Measurements from ENCODE around the gene RAPGEF3.

Gene RAPGEF3

DNA sequence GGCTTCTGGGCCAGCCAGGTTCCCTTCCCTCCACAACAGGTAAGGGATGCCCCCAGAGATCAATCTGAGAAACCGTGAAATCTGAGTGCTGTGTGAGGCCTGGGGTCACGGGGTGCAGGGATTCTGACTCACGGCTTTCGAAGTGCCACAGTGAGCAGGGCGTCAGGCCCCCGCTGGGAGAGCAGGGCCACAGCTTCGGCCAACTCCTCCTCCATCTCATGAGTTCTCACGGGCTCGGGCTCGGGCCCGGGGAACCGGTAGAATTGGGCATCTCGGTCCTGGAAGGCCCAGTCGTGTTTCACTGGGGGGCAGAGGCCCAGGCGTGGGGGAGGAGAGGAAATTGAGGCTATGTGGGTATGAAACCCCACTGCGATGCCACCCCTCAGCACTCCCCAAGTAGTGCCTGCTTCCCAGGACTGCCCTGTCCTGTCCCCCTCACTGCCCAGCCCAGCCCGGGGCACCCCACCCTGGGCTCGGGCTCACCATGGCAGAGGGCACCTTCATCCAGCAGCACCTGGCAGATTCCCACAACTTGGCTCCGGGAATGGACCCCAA lies 7.7 kb downstream of the RAPGEF3 start:
- H3K36me3 Mint-ChIP-seq (ENCODE audit: low read depth) = no peaks in the 10 kb centered on the region
- peaks cover 20% of the 10 kb centered on the region for H3K4me1 Mint-ChIP-seq (ENCODE audit: low read depth)
- H3K9me3 Mint-ChIP-seq = no peaks in the 10 kb centered on the region
- no peak overlapping the region for H3K27ac Mint-ChIP-seq
- no peak for DNase-seq (ENCODE audit: low spot score)
- no peaks in the 10 kb centered on the region for H3K27me3 Mint-ChIP-seq (ENCODE audit: low read depth)
- no peak overlapping the region for H3K4me3 Mint-ChIP-seq

DNA sequence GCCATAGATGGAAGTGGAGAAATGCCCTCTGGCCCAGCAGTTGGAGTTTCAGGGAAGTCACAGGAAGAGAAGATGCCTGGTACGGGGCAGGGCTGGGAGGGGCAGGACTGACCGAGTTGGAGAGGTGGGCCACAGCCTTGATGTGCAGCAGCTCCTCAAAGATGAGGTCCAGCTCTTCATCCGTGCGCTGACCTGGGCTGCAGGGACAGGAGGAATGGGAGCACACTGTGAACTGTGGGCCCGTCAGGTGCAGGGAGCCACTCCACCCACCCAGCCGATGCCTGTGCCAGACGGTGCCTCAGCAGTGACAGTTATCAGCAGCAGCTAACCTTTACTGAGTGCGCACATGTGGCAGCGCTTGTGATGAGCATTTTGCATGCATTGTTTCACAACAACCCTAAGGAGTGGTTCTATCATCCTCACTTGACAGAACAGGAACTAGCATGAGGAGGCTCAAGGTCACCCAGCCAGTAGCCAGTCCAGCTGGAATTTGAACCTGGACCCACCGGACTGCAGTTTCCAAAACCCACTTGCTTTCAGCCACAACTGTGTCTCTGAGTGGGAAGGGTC lies 8.4 kb downstream of the RAPGEF3 start:
- no peak for DNase-seq (ENCODE audit: low spot score)
- Mint-ChIP-seq H3K27ac (no peak overlapping the region), H3K4me3 (no peak overlapping the region), H3K9me3 (no peaks in the 10 kb centered on the region), H3K27me3 (ENCODE audit: low read depth) (no peaks in the 10 kb centered on the region), H3K4me1 (ENCODE audit: low read depth) (peaks cover 13% of the 10 kb centered on the region), H3K36me3 (ENCODE audit: low read depth) (no peaks in the 10 kb centered on the region)

DNA sequence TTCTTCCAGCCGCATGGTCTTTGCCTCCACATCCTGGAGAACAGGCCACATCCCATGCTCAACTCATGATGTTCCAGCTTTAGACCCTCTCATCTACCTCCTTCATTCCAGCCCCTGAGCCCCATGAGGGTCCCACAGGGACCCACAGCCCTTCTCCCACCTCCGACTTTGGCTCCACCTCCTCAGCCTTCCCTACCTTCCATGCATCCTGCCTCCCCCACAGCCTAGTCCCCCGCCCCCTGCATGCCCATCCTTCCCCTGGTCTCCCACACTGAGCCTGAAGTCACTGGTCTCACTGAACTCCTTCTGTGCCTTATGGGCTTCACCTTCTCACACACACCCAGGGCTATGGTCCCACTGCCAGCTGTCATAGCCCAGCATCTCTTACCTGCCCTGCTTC lies 9.8 kb downstream of the RAPGEF3 start:
- no peak for DNase-seq (ENCODE audit: low spot score)
- Mint-ChIP-seq H3K9me3 (no peaks in the 10 kb centered on the region), H3K27ac (no peak overlapping the region), H3K4me1 (ENCODE audit: low read depth) (peaks cover 2% of the 10 kb centered on the region), H3K4me3 (no peak overlapping the region), H3K36me3 (ENCODE audit: low read depth) (no peaks in the 10 kb centered on the region), H3K27me3 (ENCODE audit: low read depth) (peaks cover 3% of the 10 kb centered on the region)

DNA sequence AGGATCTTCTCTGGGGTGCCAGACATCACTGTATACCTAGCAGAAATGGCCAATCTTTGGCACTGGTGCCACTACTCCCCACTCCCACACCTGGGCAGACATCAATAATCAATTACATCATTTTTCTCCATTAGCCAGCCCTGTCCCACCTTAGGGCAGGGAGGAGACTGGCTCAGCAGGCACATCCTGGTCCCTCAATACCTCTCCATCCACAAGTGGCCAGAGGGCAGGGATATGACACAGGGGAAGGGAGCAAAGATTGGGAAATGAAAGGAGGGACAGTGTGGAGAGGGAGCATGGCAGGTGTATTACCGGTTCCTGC lies 10.2 kb downstream of the RAPGEF3 start:
- DNase-seq (ENCODE audit: low spot score) = no peak
- H3K4me3 Mint-ChIP-seq = no peak overlapping the region
- no peaks in the 10 kb centered on the region for H3K36me3 Mint-ChIP-seq (ENCODE audit: low read depth)
- H3K27ac Mint-ChIP-seq = no peak overlapping the region
- H3K27me3 Mint-ChIP-seq (ENCODE audit: low read depth) = peaks cover 3% of the 10 kb centered on the region
- H3K4me1 Mint-ChIP-seq (ENCODE audit: low read depth) = no peaks in the 10 kb centered on the region
- H3K9me3 Mint-ChIP-seq = no peaks in the 10 kb centered on the region

DNA sequence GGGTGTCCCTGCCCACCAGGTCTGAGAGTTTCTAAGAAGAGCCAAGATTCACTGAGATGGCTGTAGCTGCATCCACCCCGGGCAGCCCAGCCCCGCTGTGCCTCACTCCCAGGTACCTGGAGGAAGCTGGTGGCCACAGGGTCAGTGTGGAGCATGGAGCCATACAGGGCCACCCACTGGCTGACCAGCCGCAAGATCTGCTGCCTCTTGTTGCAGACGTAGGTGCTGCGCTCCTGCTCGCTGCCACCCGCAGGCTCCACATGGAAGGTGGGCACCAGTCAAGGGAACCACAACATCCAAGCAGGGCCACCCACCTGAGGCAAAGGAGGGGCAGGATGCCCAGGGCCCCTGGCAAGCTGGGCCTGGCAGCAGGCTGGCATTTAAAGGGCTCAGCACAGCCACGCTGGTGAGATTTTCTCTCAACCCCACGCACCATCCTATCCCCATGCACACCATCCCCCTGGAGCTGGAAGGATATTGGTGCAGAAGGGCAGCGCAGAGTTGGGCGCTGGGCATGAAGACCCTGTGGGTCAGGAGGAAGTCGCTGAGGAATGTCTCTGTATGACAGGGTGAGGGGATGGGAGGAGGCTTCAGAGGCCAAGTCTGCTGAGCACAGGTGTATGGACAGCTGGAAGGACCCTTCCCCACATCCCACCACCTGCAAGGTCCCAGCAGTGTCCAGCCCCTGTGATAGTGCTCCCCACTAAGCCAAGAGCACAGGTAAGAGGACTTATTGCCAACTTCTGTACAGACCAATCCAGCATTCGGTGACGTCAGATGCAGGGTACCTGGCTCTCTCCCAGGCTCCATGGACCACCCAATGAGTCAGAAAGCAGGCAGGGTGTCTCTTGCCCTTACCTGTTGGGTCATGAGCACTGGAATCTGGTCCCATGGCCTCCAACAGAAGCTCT lies 10.8 kb downstream of the RAPGEF3 start:
- H3K4me1 Mint-ChIP-seq (ENCODE audit: low read depth) = no peaks in the 10 kb centered on the region
- no peak overlapping the region for H3K4me3 Mint-ChIP-seq
- DNase-seq (ENCODE audit: low spot score) = no peak
- H3K27ac Mint-ChIP-seq = no peak overlapping the region
- no peaks in the 10 kb centered on the region for H3K9me3 Mint-ChIP-seq
- no peaks in the 10 kb centered on the region for H3K36me3 Mint-ChIP-seq (ENCODE audit: low read depth)
- H3K27me3 Mint-ChIP-seq (ENCODE audit: low read depth) = peaks cover 6% of the 10 kb centered on the region

DNA sequence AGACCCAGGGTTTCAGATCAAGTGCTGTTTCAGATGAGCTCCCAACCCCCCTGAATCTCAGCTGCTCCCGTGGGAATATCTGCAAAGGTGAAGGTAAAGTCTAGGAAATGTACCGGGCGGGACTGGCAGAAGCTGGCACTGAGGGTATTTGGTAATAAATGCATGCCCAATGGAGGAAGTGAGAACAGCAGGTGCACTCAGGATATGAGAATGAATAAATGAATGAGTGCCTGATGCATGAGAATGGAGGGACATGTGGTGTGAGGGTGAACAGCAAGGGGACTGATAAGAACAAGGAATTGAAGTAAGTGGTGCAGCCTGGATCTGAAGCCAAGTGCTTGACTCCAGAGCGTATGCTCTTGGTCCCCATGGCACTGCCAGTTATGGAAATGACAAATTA lies 11.6 kb downstream of the RAPGEF3 start:
- no peaks in the 10 kb centered on the region for H3K9me3 Mint-ChIP-seq
- H3K27me3 Mint-ChIP-seq (ENCODE audit: low read depth) = peaks cover 6% of the 10 kb centered on the region
- no peaks in the 10 kb centered on the region for H3K4me1 Mint-ChIP-seq (ENCODE audit: low read depth)
- DNase-seq (ENCODE audit: low spot score) = no peak
- H3K4me3 Mint-ChIP-seq = no peak overlapping the region
- H3K36me3 Mint-ChIP-seq (ENCODE audit: low read depth) = no peaks in the 10 kb centered on the region
- no peak overlapping the region for H3K27ac Mint-ChIP-seq

DNA sequence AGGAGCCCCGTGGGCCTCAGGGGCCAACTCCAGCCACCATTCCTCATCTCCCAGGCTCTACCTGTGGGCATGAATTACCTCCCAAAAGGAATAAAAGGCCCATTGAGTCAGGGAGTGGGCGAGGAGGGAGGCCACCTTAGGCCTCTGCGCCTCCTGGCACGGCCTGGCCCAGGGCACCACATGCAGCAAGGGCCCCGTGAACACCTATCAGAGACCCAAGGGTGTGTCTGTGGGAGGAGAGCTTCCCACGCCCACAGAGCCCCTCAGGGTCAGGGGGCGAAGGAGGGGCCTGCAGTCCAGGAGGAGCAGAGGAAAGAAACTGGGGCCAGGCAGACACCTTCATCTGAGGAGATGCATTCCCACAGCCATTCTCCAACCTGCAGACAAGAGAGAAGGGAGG lies 12.2 kb downstream of the RAPGEF3 start:
- H3K4me1 Mint-ChIP-seq (ENCODE audit: low read depth) = peaks cover under 1% of the 10 kb centered on the region

DNA sequence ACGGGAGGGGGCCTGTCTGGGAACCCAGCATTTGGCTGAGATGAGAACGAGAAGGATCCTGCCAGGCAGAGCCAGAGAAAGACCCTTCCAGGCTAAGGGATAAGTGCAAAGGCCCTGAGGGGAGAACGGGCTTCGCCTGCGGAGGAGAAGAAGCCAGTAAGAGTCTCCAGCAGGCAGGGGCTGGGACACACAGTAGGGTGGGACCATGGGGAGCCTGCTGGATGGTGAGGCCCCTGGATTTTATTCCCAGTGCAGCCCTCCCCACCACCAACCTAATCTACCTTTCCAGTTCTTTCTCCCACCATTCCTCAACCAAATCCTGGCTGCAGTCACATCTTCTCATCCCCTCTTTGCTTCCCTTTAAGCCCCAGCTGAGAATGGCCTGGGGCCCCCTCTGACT lies 12.6 kb downstream of the RAPGEF3 start:
- peaks cover 6% of the 10 kb centered on the region for H3K27me3 Mint-ChIP-seq (ENCODE audit: low read depth)
- H3K4me3 Mint-ChIP-seq = no peak overlapping the region

More for the DNA sequence above, 12.2 kb downstream of the RAPGEF3 start:
- Mint-ChIP-seq H3K27ac (no peak overlapping the region), H3K27me3 (ENCODE audit: low read depth) (peaks cover 6% of the 10 kb centered on the region), H3K36me3 (ENCODE audit: low read depth) (no peaks in the 10 kb centered on the region), H3K9me3 (no peaks in the 10 kb centered on the region), H3K4me3 (no peak overlapping the region)
- no peak for DNase-seq (ENCODE audit: low spot score)

DNA sequence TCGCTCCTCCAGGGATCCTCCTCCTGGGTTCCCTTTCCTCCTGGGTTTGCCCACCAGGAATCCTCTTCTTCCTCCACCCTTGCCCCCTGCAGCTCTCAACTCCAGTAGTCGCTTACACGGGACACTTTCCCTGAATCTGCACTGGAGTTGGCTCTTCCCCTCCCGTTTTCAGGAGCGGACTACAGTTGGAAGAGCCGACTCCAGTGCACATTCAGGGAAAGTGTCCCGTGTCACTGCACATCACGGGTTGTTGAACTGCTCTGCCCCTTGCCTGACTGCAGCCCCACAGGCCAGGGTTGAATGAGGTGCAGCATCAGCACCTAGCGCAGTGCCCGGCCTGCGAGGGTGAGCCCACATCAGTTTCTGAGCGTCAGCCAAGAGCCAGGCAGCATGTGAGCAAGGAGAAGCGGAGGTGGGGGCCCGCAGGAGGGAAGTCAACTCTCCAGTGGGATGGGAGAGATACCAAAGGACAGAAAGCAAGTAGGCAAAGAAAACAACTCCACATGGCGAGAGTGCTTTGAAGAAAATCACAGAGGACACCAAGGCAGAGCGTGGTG lies 13.1 kb downstream of the RAPGEF3 start:
- no peak overlapping the region for H3K4me3 Mint-ChIP-seq
- H3K36me3 Mint-ChIP-seq (ENCODE audit: low read depth) = no peaks in the 10 kb centered on the region
- peaks cover 5% of the 10 kb centered on the region for H3K4me1 Mint-ChIP-seq (ENCODE audit: low read depth)
- H3K27me3 Mint-ChIP-seq (ENCODE audit: low read depth) = peaks cover 6% of the 10 kb centered on the region
- no peaks in the 10 kb centered on the region for H3K9me3 Mint-ChIP-seq
- H3K27ac Mint-ChIP-seq = no peak overlapping the region
- no peak for DNase-seq (ENCODE audit: low spot score)

More for the DNA sequence above, 12.6 kb downstream of the RAPGEF3 start:
- no peak for DNase-seq (ENCODE audit: low spot score)
- Mint-ChIP-seq H3K27ac (no peak overlapping the region), H3K4me1 (ENCODE audit: low read depth) (peaks cover 5% of the 10 kb centered on the region), H3K9me3 (no peaks in the 10 kb centered on the region), H3K36me3 (ENCODE audit: low read depth) (no peaks in the 10 kb centered on the region)

DNA sequence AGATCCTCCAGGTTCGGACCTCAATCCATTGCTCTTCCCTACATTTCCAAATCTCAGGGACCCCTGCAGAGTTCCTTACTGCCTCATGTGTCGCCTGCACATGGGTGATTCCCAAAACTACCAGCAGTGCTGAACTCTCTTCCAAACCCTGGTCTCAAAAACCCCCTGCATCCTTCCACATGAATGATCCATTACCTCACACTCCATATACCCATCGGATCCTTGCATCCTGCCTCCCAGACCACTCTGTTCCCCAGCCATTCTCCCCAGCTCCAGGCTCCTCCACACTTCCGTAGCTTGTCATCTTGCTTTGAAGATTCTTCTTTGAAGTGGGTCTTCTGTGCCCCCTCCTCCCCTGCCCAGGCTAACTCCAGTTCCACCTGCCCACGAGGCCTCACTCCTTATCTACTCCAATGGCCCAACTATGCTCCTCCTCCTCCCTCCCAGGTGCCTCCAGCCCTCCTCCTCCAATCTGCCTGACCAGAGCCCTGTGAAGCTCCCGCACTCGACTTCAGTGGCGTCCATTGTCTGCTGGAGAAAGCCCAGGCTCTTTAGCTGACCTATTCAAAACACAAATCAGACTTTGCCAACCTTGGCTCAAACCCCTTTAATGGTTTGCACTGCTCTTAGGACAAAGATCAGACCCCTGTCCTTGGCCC lies 13.8 kb downstream of the RAPGEF3 start:
- Mint-ChIP-seq H3K27ac (no peak overlapping the region), H3K4me1 (ENCODE audit: low read depth) (peaks cover 5% of the 10 kb centered on the region), H3K4me3 (no peak overlapping the region), H3K36me3 (ENCODE audit: low read depth) (no peaks in the 10 kb centered on the region), H3K9me3 (no peaks in the 10 kb centered on the region), H3K27me3 (ENCODE audit: low read depth) (peaks cover 6% of the 10 kb centered on the region)
- no peak for DNase-seq (ENCODE audit: low spot score)

DNA sequence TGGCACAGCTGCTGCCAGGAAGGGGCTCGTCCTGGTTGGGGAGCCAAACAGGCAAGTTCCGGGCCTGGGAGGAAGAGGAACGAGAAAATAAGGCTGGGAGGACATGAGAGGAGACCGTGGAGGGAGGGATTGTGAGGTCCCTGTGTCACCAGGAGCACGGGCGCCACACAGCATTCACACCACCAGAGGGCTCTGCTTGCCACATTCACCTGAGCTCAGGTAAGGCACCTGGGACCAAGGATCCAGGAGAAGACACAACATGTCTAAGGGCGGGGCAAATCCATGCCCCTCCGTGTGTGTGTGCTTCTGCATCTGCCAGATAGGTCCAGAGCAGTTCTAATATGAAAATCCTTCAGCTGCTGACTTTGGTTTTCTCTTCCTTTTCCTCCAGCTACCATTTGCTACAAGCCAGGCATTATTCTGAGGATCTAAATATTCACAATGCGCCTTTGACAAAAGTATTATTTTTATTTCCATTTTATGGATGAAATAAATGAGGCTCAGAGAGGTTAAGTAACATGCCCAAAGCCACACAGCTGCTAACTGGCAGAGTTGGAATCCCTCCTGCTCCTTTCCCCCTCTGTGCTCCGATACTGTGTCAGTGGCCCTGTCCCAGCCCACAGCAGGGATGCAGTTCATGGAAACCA lies 14.6 kb downstream of the RAPGEF3 start:
- DNase-seq (ENCODE audit: low spot score) = no peak
- Mint-ChIP-seq H3K27ac (no peak overlapping the region), H3K27me3 (ENCODE audit: low read depth) (peaks cover 6% of the 10 kb centered on the region), H3K4me1 (ENCODE audit: low read depth) (peaks cover 5% of the 10 kb centered on the region), H3K36me3 (ENCODE audit: low read depth) (no peaks in the 10 kb centered on the region), H3K9me3 (no peaks in the 10 kb centered on the region), H3K4me3 (no peak overlapping the region)

DNA sequence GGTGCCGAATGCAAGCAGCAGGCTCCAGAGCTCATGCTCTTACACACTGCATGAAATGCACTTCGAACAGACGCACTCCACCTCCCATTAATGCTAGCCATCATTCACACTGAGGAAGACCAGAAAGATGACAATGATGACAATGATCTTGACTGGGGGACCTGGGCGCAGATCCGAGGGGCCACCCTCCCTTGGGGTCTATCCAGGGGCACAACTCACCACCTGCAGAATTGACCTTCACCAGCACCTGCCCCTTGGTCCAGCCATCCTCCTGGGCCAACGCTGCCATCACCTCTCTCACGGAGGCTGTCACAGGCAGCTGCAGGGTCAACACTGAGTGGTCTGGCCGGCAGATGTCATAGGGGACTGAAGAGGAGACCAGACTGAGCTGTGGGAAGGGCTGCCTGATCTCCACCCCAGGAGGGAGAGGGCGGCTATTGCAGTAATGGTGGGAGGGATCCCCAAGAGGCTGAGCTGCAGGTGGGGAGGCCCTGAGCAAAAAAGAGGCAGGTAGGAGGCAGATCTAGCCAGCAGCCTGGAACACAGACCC lies 15.3 kb downstream of the RAPGEF3 start:
- no peak for DNase-seq (ENCODE audit: low spot score)
- H3K27ac Mint-ChIP-seq = no peak overlapping the region
- H3K4me1 Mint-ChIP-seq (ENCODE audit: low read depth) = peaks cover 5% of the 10 kb centered on the region
- no peak overlapping the region for H3K4me3 Mint-ChIP-seq
- no peaks in the 10 kb centered on the region for H3K36me3 Mint-ChIP-seq (ENCODE audit: low read depth)
- peaks cover 6% of the 10 kb centered on the region for H3K27me3 Mint-ChIP-seq (ENCODE audit: low read depth)
- H3K9me3 Mint-ChIP-seq = no peaks in the 10 kb centered on the region

DNA sequence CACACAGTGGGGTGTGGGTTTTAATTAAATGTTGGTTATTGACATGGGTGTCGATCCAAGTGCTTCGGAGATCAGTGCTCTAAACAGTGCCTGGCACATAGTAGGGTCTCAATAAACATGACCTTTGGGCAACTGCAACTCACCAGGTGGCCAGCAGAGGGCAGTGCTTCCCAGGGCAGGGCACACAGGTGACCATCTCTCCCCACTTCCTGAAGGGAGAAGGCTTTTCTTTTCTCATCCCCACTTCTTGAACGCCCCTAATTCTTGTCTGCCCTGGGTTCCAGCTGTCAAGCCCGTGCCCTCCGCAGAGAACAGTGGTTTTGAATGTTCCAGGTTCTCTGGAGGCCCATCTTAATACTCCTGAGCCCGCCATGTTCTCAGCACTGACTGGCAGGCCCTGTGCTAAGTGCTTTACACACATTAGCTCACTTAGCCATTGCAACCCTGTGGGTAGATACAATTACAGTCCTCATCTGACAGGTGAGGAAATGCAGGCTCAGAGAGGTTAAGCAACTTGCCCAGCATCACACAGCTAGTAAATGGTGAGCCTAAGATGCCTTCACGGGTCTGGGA lies 16.3 kb downstream of the RAPGEF3 start:
- no peak overlapping the region for H3K4me3 Mint-ChIP-seq
- peaks cover 6% of the 10 kb centered on the region for H3K27me3 Mint-ChIP-seq (ENCODE audit: low read depth)
- peaks cover 5% of the 10 kb centered on the region for H3K4me1 Mint-ChIP-seq (ENCODE audit: low read depth)
- H3K27ac Mint-ChIP-seq = no peak overlapping the region
- no peaks in the 10 kb centered on the region for H3K36me3 Mint-ChIP-seq (ENCODE audit: low read depth)
- H3K9me3 Mint-ChIP-seq = no peaks in the 10 kb centered on the region
- peak; percentile 57 for DNase-seq (ENCODE audit: low spot score)
